IPS-20b (cell line): ENCODE measurements around the gene URGCP.

Experiments used
- H3K27ac ChIP-seq: one replicate; pipeline ENCODE4 v1.5.1; 2013; ENCODE audit warnings: low read length
- H3K27me3 ChIP-seq: 2 replicates; pipeline ENCODE4 v1.6.1; 2013; ENCODE audit warnings: mild to moderate bottlenecking, low read length, inconsistent platforms; ENCODE audit not compliant: insufficient read depth
- H3K36me3 ChIP-seq: 2 replicates; pipeline ENCODE4 v1.6.1; 2013; ENCODE audit warnings: low read depth, mild to moderate bottlenecking, inconsistent platforms, low read length, moderate library complexity; ENCODE audit not compliant: insufficient read depth
- H3K4me1 ChIP-seq: 2 replicates; pipeline ENCODE4 v1.6.1; 2013; ENCODE audit warnings: mild to moderate bottlenecking, control low read depth, inconsistent platforms, low read length, moderate library complexity; ENCODE audit not compliant: insufficient read depth
- H3K4me3 ChIP-seq: 2 replicates; pipeline ENCODE4 v1.5.1; 2013; ENCODE audit warnings: mild to moderate bottlenecking, low read length, inconsistent platforms
- H3K9ac ChIP-seq: 2 replicates; pipeline ENCODE4 v1.6.1; 2013; ENCODE audit warnings: low read depth, mild to moderate bottlenecking, inconsistent platforms, low read length, moderate library complexity
- H3K9me3 ChIP-seq: 2 replicates; pipeline ENCODE4 v1.6.1; 2013; ENCODE audit warnings: mild to moderate bottlenecking, low read depth, low read length, inconsistent platforms; ENCODE audit not compliant: insufficient read depth

URGCP gene

GRCh38 chr7:43937444-43937843, 31.0 kb upstream of the URGCP start:
- H3K9me3 ChIP-seq, result no peaks in the 10 kb centered on the region
- H3K4me3 ChIP-seq, result no peak overlapping the region
- H3K36me3 ChIP-seq, result no peaks in the 10 kb centered on the region
- no peak overlapping the region for H3K27ac ChIP-seq
- no peaks in the 10 kb centered on the region for H3K4me1 ChIP-seq
- no peak overlapping the region for H3K9ac ChIP-seq
- H3K27me3 ChIP-seq, result no peaks in the 10 kb centered on the region

GRCh38 chr7:43933902-43934560, 27.6 kb upstream of the URGCP start:
- no peak overlapping the region for H3K9ac ChIP-seq
- no peaks in the 10 kb centered on the region for H3K36me3 ChIP-seq
- no peak overlapping the region for H3K4me3 ChIP-seq
- no peak overlapping the region for H3K27ac ChIP-seq
- H3K27me3 ChIP-seq, result no peaks in the 10 kb centered on the region; the same call in 1 of the 2 replicates
- H3K4me1 ChIP-seq, result no peaks in the 10 kb centered on the region
- no peaks in the 10 kb centered on the region for H3K9me3 ChIP-seq

DNA sequence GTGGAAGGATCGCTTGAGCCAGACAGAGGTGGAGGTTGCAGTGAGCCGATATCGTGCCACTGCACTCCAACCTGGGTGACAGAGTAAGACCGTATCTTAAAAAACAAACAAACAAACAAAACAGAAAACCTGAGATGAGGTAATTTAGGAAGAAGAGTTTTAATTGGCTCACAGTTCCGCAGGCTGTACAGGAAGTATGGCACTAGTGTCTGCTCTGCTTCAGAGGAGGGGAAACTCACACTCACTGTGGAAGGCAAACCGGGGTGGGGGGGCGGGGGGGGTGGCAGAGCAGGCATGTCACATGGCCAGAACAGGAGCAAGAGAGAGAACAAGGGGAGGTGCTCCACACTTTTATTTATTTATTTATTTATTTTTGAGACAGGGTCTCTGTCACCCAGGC, 24.9 kb upstream of the URGCP start:
- H3K36me3 ChIP-seq, result no peaks in the 10 kb centered on the region
- H3K4me1 ChIP-seq, result no peaks in the 10 kb centered on the region; the same call in 1 of the 2 replicates
- H3K4me3 ChIP-seq, result no peak overlapping the region
- H3K9me3 ChIP-seq, result no peaks in the 10 kb centered on the region
- no peak overlapping the region for H3K27ac ChIP-seq
- H3K27me3 ChIP-seq, result peaks cover 16% of the 10 kb centered on the region
- no peak overlapping the region for H3K9ac ChIP-seq

GRCh38 chr7:43929529-43930457, 23.4 kb upstream of the URGCP start:
- Histone ChIP-seq H3K27me3 (peaks cover 31% of the 10 kb centered on the region), H3K27ac (no peak overlapping the region), H3K9me3 (no peaks in the 10 kb centered on the region)

GRCh38 chr7:43927810-43928209, 21.4 kb upstream of the URGCP start:
- no peaks in the 10 kb centered on the region for H3K36me3 ChIP-seq

More at GRCh38 chr7:43929529-43930457, 23.4 kb upstream of the URGCP start:
- no peaks in the 10 kb centered on the region for H3K36me3 ChIP-seq
- H3K9ac ChIP-seq, result no peak overlapping the region
- H3K4me3 ChIP-seq, result no peak overlapping the region
- peaks cover 3% of the 10 kb centered on the region; the same call in 1 of the 2 replicates for H3K4me1 ChIP-seq

DNA sequence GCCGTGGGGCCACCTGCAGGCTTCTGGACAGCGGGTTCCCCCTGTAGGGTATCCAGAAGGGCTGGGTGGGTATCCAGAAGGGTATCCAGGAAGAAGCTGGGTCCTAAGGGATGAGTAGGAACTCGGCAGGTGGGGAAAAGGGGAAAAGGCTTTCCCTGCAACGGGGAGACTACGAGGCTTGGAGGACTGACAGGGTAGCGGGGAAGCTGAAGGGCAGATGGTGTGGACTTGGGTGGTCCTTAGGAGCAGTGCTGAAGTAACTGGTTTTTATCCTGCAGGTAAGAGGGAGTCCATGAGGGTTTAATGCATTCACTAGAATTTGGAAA, 20.4 kb upstream of the URGCP start:
- H3K27ac ChIP-seq, result no peak overlapping the region
- peak overlapping the region; percentile 47; the same call in 1 of the 2 replicates for H3K9ac ChIP-seq
- H3K36me3 ChIP-seq, result no peaks in the 10 kb centered on the region
- H3K27me3 ChIP-seq, result peaks cover 38% of the 10 kb centered on the region
- no peaks in the 10 kb centered on the region for H3K9me3 ChIP-seq
- peak overlapping the region; percentile 82 for H3K4me3 ChIP-seq
- H3K4me1 ChIP-seq, result peaks cover 3% of the 10 kb centered on the region; the same call in 1 of the 2 replicates

More at GRCh38 chr7:43927810-43928209, 21.4 kb upstream of the URGCP start:
- Histone ChIP-seq H3K27me3 (peaks cover 38% of the 10 kb centered on the region), H3K9me3 (no peaks in the 10 kb centered on the region), H3K9ac (no peak overlapping the region), H3K4me3 (no peak overlapping the region), H3K4me1 (peaks cover 3% of the 10 kb centered on the region; the same call in 1 of the 2 replicates), H3K27ac (no peak overlapping the region)

DNA sequence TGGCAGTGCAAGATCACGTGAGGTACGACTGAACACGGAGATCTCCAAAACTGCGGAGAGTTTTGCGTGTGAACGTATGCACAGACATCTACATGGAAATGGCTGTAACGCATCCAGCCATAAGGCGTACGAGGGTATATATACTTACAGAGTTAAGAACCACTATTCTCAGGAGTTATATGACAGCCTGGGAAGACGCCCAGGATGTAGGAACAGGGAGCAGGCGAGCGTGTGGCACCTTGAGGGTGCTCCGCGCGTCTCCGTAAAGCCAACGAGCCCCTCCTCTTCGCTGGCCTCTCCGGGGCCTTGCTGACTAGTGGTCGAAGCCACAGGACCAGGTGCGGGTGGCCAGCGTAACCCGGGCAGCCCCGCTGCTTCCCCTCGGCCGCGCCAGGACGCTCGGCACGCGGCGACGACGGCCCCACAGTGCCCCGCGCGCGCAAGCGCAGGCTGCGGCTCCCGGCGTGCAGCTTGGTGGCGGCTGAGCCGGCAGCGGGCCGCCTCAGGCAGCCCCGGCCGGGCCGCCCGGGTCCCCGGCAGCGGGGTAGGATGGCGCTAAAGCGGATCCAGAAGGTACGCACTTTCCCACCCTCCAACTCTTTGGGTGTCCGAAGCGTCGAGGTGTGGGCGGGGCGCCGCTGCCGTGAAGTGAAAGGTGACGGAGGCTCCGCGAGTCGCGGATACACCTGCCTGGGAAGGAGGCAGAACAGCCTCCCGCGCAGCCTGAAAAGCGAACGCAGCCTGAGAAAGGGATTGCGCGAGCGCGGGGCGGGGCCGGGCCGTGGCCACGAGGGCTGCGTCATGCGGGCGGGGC, 19.8 kb upstream of the URGCP start, which contains the start of gene UBE2D4:
Gene UBE2D4, plus strand, starts transcription at position 453 of the 814 bp plus-strand sequence. Its CDS starts 97 bp downstream, at position 550.
- H3K9me3 ChIP-seq, result no peaks in the 10 kb centered on the region
- H3K27me3 ChIP-seq, result peaks cover 38% of the 10 kb centered on the region
- H3K27ac ChIP-seq, result no peak within 1 kb of the TSS
- H3K4me3 ChIP-seq, result peak within 1 kb of the TSS; percentile 82
- H3K9ac ChIP-seq, result peak within 1 kb of the TSS; percentile 47
- no peaks in the 10 kb centered on the region for H3K36me3 ChIP-seq
- peaks cover 3% of the 10 kb centered on the region; the same call in 1 of the 2 replicates for H3K4me1 ChIP-seq

- H3K36me3 ChIP-seq, result no peaks in the 10 kb centered on the region
- no peak overlapping the region for H3K9ac ChIP-seq
- no peaks in the 10 kb centered on the region for H3K9me3 ChIP-seq
- H3K27ac ChIP-seq, result no peak overlapping the region
- H3K27me3 ChIP-seq, result peaks cover 36% of the 10 kb centered on the region
- H3K4me3 ChIP-seq, result no peak overlapping the region
- peaks cover 3% of the 10 kb centered on the region; the same call in 1 of the 2 replicates for H3K4me1 ChIP-seq
Measured at GRCh38 chr7:43922726-43923125, 16.3 kb upstream of the URGCP start.

GRCh38 chr7:43921423-43921822, 15.0 kb upstream of the URGCP start:
- Histone ChIP-seq H3K4me3 (no peak overlapping the region), H3K27ac (no peak overlapping the region), H3K4me1 (peaks cover 3% of the 10 kb centered on the region; the same call in 1 of the 2 replicates), H3K36me3 (no peaks in the 10 kb centered on the region), H3K27me3 (peaks cover 23% of the 10 kb centered on the region), H3K9ac (no peak overlapping the region), H3K9me3 (peaks cover 6% of the 10 kb centered on the region)

DNA sequence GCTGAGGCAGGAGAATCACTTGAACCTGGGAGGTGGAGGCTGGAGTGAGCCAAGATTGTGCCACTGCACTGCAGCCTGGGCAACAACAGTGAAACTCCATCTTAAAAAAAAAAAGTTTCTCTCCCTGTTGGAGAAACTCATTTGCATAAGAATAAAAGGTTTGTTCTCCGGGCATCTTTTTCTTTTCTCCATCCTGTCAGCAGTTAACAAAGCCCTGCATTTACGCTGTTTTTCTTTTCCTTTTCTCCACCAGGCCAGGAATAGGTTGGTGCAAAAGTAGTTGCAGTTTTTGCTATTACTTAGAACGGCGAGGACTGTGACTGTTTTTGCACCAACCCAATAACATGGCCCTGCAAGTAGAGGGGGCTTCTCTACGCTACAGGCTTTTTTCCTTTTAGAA, 9.5 kb upstream of the URGCP start:
- Histone ChIP-seq H3K27ac (no peak overlapping the region), H3K9ac (peak overlapping the region; percentile 32; the same call in 1 of the 2 replicates), H3K4me1 (peaks cover 5% of the 10 kb centered on the region; the same call in 1 of the 2 replicates), H3K36me3 (no peaks in the 10 kb centered on the region), H3K27me3 (no peaks in the 10 kb centered on the region), H3K9me3 (peaks cover 10% of the 10 kb centered on the region), H3K4me3 (peak overlapping the region; percentile 47; the same call in 1 of the 2 replicates)

GRCh38 chr7:43914795-43915194, 8.4 kb upstream of the URGCP start:
- Histone ChIP-seq H3K9ac (no peak overlapping the region), H3K4me3 (no peak overlapping the region), H3K9me3 (peaks cover 10% of the 10 kb centered on the region), H3K36me3 (no peaks in the 10 kb centered on the region), H3K4me1 (peaks cover 5% of the 10 kb centered on the region; the same call in 1 of the 2 replicates), H3K27ac (no peak overlapping the region), H3K27me3 (no peaks in the 10 kb centered on the region)
